Kidney epithelial cell (primary cell): Measurements from ENCODE around the gene VPS45. TPM values are rescaled to one million over a fixed set of nuclear protein-coding genes. Genes with fewer than 3 reads are reported as not detected.

ENCODE experiments used
- DNase-seq: peaks from one replicate; pipeline ENCODE4 v3.0.0-alpha.2; 2010; ENCODE audit warnings: low read depth
- H3K27me3 ChIP-seq: 2 replicates; pipeline ENCODE4 v1.6.0; 2011; ENCODE audit warnings: low read length; ENCODE audit not compliant: control insufficient read depth, insufficient read depth
- H3K36me3 ChIP-seq: 2 replicates; pipeline ENCODE4 v1.5.1; 2011; ENCODE audit warnings: low read length; ENCODE audit not compliant: control insufficient read depth, insufficient read depth
- H3K4me3 ChIP-seq: 2 replicates; pipeline ENCODE4 v1.5.1; 2011; ENCODE audit warnings: low read depth, mild to moderate bottlenecking, control low read depth, low read length
- CTCF ChIP-seq: IDR thresholded peaks from 2 replicates; pipeline ENCODE4 v1.5.1; 2011; ENCODE audit warnings: mild to moderate bottlenecking, moderate library complexity, low read length, control low read depth, inconsistent platforms; ENCODE audit not compliant: insufficient read depth, poor library complexity, severe bottlenecking
- total RNA-seq: library from RNA; depleted of rRNA; stranded (reverse); fragments of >200 nt; gene quantifications from 2 replicates; pipeline ENCODE4 v1.2.3, GENCODE V29; 2015

VPS45 gene
- total RNA-seq, 1 donor from 2014 or later = 23.6 TPM

- Histone ChIP-seq H3K4me3 (no peak overlapping the region), H3K36me3 (no peaks in the 10 kb centered on the region), H3K27me3 (no peaks in the 10 kb centered on the region)
- no peak for TF ChIP-seq CTCF
- DNase-seq = no peak
Measured at GRCh38 chr1:150073516-150073915, 5.9 kb downstream of the VPS45 start.

- Histone ChIP-seq H3K27me3 (no peaks in the 10 kb centered on the region), H3K4me3 (no peak overlapping the region), H3K36me3 (no peaks in the 10 kb centered on the region)
- no peak for DNase-seq
- TF ChIP-seq CTCF = no peak
Measured at GRCh38 chr1:150076066-150076465, 8.5 kb downstream of the VPS45 start.

GRCh38 chr1:150076985-150077384 lies 9.4 kb downstream of the VPS45 start:
- TF ChIP-seq CTCF = no peak
- Histone ChIP-seq H3K27me3 (no peaks in the 10 kb centered on the region), H3K4me3 (no peak overlapping the region), H3K36me3 (no peaks in the 10 kb centered on the region)
- DNase-seq = no peak

GRCh38 chr1:150080784-150081183 lies 13.2 kb downstream of the VPS45 start:
- no peaks in the 10 kb centered on the region for H3K36me3 ChIP-seq
- TF ChIP-seq CTCF = no peak
- no peaks in the 10 kb centered on the region for H3K27me3 ChIP-seq
- DNase-seq = no peak
- no peak overlapping the region for H3K4me3 ChIP-seq

- Histone ChIP-seq H3K4me3 (no peak overlapping the region), H3K36me3 (no peaks in the 10 kb centered on the region), H3K27me3 (no peaks in the 10 kb centered on the region)
- TF ChIP-seq CTCF = no peak
- DNase-seq = no peak
Measured at GRCh38 chr1:150082494-150082893, 14.9 kb downstream of the VPS45 start.

GRCh38 chr1:150083907-150084306 lies 16.3 kb downstream of the VPS45 start:
- TF ChIP-seq CTCF = no peak
- Histone ChIP-seq H3K36me3 (no peaks in the 10 kb centered on the region), H3K4me3 (no peak overlapping the region), H3K27me3 (no peaks in the 10 kb centered on the region)
- DNase-seq = no peak
